Measurements from ENCODE around the gene CAPN9. TPM values are rescaled to one million over a fixed set of nuclear protein-coding genes. Genes with fewer than 3 reads are reported as not detected.
"Not testable (repeated sequence)": the region's sequence is repeated elsewhere in the genome, so short reads cannot be mapped to it uniquely, and the experiment has no call there.

Gene CAPN9, protein sequence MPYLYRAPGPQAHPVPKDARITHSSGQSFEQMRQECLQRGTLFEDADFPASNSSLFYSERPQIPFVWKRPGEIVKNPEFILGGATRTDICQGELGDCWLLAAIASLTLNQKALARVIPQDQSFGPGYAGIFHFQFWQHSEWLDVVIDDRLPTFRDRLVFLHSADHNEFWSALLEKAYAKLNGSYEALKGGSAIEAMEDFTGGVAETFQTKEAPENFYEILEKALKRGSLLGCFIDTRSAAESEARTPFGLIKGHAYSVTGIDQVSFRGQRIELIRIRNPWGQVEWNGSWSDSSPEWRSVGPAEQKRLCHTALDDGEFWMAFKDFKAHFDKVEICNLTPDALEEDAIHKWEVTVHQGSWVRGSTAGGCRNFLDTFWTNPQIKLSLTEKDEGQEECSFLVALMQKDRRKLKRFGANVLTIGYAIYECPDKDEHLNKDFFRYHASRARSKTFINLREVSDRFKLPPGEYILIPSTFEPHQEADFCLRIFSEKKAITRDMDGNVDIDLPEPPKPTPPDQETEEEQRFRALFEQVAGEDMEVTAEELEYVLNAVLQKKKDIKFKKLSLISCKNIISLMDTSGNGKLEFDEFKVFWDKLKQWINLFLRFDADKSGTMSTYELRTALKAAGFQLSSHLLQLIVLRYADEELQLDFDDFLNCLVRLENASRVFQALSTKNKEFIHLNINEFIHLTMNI
- total RNA-seq, result not detected in 2 replicates

DNA sequence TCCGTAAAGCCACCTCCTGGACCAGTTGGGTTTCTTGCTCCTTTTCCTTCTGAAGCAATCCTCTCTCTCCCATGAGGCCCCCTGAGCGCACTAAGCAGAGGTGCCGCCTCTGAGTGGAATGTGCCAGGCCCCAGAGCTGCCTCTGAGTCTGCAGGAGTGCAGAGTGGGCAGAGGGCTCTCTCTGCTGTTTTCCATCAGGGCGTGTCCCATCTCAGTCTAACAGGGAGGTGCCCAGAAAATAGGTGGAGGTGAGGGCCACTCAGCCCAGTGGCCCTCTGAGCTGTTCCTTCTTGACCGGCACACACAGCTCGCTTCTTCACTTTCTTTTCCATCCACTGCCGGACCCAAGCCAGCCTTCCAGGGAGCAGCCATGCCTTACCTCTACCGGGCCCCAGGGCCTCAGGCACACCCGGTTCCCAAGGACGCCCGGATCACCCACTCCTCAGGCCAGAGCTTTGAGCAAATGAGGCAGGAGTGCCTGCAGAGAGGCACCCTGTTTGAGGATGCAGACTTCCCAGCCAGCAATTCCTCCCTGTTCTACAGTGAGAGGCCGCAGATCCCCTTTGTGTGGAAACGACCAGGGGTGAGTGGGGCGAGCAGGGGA is at the start of gene CAPN9:
Gene CAPN9 (plus strand): TSS at position 262 of the 604 bp plus-strand sequence. CDS start 109 bp downstream, at position 371.
- intact Hi-C loops (cut with micrococcal nuclease), result no loop called here

DNA sequence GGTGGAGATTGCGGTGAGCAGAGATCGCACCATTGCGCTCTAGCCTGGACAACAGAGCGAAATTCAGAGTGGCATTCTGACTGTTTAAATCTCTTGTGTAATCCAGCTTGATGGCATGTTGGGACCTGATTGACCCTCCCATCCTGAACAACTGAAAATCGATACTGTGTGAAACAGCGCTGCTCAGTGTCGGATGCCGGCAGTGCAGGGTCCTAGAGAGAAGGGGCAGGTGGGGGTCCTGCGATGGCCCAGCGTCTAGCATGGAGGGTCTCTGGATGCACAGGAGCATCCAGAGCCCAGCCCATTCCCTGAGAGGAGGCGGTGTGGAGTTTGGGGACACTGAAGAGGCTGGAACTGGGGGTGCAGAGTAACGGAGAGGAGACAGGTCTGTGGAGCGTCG is 49.1 kb upstream of the CAPN9 start:
- intact Hi-C loops (cut with micrococcal nuclease), result no loop called here

DNA sequence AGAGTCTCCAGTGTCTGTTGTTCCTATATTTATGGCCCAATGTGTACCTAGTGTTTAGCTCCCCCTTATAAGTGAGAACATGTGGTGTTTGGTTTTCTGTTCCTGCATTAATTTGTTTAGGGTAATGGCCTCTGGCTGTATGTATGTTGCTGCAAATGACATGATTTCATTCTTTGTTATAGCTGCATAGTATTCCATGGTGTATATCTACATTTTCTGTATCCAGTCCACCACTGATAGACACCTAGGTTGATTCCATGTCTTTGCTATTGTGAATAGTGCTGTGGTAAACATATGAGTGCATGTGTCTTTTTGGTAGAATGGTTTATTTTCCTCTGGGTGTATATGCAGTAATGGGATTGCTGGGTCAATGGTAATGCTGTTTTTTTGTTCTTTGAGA is 48.2 kb upstream of the CAPN9 start:
- intact Hi-C loops (cut with micrococcal nuclease), result not testable (repeated sequence)

DNA sequence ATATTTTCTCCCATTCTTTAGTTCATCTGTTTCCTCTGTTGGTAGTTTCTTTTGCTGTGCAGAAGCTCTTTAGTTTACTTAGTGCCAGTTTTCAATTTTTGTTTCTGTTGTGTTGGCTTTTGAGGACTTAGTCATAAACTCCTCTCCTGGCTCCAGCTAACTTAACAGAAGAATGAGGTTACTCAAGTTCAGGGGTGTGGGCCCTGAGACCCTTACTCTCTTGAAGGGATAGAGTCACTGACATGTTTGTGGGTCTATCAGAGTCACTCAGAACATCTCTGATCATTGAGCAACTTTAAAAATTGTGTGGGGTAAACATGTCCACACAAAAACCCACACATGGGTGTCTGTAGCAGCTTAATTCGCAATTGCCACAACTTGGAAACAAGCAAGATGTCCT is 47.5 kb upstream of the CAPN9 start:
- intact Hi-C loops (cut with micrococcal nuclease), result no loop called here

DNA sequence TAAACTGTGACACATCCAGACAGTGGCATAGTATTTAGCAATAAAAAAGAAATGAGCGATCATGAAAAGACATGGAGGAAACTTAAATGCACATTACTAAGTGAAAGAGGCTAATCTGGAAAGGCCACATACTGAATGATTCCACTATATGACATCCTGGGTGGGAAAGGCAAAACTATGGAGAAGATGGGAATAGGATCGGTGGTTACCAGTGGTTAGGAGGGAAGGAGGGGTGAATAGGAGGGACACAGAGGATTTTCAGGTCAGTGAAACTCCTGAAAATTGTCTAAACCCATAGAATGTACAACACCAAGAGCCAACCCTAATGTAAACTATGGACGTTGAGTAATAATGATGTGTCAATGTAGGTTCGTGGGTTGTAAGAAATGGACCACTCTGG is 47.1 kb upstream of the CAPN9 start:
- intact Hi-C loops (cut with micrococcal nuclease), result no loop called here

DNA sequence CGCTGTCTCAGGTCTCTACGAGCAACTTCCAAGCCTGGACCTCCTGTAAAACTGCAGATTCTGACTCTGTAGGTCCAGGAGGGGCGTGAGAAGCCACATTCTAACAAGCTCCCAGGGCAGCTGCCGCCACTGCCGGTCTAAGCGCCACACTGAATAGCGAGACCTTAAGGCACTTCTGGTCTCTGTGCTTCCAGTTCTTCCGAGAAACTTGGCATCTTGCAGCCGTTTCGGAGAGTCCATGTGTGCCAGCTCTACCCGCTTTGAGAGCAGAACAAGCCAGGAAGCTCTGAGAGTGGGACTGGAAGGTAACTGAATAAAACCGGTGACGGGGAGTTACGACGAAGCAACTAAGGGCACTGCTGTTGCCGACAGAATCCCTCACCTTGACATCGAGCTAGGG is 45.8 kb upstream of the CAPN9 start:
- intact Hi-C loops (cut with micrococcal nuclease), result no loop called here

DNA sequence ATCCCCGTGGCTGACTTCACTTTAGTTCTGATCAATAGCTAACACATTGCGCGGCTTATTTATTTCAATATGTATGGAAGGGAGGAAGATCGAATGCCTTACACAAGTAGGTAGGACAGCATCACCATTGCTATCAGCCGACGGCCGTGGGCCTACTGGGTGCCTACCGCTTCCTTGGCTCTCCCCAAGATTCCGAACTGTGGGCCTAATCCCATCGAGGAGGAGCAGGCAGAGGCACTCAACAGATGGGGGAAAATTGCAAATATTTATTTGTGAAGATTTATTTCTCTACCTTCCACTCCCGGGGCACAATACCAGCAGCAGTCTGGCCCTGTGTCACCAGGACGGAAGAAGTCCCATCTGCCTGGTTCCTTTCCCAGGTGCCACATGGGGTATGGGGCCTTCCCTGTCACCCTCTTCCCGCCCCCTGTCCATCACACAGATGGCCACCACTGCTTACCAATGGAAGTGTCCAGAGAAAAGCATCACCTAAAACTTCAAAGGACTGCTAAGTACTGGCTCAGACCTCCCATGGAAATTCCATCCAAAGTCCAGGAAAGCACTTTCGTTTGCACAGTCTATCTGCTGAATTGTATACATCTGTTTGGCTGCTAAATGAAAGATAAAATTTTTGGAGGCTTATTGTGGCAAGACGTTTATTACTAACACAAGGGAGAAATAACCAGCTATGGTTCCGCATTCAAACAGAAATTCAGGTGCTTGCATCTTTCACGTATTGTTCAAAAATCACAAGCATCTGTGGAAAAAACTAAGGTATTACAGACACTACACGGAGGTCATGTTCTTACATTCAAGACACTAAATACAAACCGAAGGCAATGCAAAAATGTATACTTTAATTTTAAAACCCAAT is 45.1 kb upstream of the CAPN9 start:
- intact Hi-C loops (cut with micrococcal nuclease), result no loop called here

DNA sequence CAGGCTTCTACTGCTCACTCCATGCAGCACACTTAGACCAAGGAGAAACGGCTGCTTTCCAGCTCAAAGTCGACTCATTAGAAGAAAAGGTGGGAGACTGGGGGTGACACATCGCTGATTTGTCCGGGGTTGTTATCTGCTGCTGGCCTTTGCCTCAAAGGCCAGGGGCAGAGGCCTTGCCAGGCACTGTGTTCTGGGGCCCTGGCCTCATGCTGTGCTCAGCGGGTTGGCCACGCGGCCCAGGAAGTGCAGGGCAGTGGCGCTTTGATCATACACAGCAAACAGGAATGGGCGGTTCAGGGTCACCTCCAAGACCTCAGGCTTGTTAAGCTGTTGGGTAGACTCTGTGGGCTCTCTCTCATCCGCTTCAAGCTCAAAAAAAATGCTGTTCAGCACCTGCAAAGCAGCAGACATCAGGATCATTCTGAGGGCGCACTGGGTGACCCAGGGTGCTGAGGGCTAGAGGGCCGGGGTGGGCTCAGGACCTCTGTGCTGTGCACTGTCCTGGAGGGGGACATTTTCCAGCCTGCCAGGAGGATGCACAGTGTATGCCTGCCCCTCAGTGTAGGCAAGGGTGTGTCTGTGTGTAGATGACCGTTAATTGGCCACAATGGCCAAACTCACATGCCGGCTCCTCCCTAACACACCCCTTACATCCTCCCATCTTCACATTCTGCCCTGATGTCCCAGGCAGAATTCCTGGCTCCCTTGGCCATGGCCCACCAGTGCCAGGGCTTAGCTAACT is 44.1 kb upstream of the CAPN9 start:
- intact Hi-C loops (cut with micrococcal nuclease), result no loop called here

DNA sequence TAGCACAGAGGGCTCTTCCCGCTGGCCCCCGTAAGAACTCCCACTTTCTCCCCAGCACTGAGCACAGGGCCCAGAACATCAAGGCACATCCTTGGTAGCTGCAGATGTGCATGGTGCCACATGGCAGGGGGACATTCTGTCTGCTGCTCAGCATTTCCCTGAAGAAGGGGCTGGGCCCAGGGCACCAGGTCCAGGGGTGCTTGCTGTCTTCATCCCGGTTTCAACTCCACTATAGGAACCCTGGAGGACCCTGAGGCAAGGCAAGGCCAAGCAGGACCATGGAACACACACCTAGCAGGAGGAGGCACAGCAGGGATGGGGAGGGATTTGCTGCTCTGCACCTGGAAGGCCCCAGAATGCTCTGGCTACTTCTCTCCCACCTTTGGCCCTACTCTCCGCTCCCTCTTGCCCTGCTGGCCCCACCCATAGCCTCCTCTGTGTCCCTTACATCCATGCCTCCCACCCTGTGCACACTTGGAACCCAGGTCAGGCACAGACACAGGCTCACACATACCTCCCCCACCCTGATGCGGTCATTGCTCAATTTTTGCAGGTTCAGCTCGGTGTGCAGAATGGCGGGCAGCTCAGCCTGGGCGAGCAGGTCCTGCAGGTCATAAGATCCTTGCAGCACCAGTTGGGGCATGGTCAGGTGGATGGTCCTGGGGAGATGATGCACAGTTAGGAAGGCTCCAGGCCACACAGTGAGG is 43.4 kb upstream of the CAPN9 start:
- intact Hi-C loops (cut with micrococcal nuclease), result no loop called here

DNA sequence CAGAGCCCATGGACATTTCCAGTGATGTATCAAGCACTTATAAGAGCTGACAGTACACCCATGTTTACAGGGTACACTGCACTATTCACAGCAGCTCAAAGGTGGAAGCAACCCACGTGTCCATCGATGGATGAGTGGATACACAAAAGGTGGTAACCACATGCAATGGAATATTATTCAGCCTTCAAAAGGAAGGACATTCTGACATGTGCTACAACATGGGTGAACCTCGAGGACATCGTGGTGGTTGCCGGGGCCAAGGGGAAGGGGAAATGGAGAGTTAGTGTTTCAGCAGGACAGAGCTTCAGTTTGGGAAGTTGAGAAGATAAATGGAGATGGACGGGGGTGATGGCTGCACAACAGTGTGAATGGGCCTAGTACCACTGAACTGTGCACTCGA is 42.4 kb upstream of the CAPN9 start:
- intact Hi-C loops (cut with micrococcal nuclease), result no loop called here

DNA sequence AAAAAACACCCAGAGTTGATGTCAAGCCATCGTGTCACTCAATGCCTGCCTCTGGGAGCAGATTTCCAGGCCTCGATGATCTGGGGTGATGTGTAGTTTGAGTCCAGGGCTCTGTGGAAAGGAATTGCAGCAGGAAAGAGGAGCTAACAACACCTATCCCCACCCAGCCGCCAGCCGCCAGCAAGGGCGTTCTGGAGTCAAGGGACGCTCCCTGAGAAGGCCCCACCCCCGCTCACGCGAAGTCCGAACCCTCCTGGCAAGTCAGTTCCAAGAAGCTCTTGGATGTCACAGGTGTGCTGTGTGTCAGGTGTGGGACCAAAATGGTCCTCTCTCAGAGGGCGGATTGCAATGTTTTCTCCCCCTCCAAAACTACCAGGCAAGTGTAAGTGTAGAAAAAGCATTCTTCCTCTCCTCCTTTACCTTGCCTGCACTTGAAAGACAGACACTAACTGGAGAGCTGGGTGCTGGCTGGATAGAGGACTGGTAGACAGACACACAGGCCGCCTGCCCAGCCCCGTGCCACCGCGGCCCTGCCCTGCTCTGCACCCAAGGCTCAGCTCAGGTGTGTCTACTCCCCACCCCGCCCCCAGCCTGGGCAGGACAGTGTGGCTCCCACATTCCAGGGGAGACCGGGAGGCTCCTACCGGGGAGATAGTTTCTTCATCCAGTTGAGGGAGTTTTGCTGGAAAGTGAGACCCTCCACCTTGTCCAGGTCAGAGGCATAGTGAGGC is 41.7 kb upstream of the CAPN9 start:
- intact Hi-C loops (cut with micrococcal nuclease), result no loop called here

DNA sequence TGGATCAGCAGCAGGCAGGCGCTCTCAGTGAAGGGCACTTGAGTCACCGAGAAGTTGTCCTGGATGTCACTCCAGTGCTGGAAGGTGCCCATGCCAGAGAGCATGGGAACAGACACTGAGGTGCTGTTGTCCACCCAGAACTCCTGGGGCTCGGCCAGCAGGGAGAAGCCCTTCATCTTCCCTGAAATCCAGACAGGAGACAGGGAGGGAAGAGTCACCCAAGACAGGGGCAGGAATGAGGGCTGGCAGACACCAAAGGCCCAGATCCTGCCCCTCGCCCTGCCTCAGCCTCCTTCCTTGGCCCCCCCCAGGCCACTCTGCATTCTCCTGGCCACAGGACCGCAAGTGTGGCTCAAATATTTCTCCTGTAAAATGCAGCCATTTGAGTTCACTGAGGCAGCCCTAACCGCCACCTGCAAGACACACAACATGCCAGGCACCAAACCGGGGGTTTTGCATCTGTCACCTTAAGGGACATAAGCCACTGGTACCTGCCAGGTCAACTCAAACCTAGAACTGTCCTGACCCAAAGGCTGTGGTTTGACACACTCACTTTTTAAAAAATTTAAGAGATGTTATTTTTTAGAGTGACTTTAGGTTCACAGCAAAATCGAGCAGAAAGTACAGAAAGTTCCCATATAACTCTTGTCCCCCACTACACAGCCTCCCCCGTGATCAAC is 41.0 kb upstream of the CAPN9 start:
- intact Hi-C loops (cut with micrococcal nuclease), result no loop called here

DNA sequence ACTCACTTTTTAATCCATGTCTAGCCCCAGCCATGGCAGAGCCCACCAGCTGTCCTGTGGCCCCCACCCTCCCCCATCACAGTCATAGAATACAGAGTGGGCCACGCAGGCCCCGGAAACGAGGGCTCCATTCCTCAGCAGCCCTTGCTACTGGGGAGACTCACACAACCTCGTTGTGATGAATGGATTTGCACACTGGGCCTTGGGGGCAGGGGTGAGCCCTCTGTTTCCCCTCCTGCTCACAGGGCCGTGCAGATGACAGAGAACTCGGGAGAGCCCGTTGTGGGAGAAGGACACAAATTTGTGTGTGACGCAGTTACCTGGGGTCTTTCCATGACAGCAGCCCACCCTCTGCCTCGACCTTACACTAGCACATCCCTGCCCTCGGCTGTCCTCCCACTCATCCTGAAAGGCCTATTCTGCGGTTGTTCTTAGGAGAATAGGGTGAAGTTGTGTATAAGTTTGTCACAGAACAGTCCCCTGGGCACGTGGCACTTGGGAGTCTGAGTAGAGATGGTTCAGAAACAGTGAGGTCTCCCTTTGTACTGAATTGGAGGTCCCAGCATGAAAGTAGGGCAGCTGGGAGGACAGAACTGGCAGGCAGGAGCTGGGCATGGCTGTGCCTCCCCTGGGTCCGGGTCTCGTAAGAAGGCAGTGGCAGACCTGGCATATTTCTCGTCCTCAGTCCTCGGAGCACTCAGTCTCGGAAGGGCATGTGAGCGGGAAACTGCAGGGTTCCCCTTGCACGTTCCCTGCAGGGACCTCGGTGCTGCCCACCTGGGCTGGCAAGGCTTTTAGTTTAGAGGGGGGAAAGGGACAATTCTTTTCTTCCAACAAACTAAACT is 40.1 kb upstream of the CAPN9 start:
- intact Hi-C loops (cut with micrococcal nuclease), result no loop called here

DNA sequence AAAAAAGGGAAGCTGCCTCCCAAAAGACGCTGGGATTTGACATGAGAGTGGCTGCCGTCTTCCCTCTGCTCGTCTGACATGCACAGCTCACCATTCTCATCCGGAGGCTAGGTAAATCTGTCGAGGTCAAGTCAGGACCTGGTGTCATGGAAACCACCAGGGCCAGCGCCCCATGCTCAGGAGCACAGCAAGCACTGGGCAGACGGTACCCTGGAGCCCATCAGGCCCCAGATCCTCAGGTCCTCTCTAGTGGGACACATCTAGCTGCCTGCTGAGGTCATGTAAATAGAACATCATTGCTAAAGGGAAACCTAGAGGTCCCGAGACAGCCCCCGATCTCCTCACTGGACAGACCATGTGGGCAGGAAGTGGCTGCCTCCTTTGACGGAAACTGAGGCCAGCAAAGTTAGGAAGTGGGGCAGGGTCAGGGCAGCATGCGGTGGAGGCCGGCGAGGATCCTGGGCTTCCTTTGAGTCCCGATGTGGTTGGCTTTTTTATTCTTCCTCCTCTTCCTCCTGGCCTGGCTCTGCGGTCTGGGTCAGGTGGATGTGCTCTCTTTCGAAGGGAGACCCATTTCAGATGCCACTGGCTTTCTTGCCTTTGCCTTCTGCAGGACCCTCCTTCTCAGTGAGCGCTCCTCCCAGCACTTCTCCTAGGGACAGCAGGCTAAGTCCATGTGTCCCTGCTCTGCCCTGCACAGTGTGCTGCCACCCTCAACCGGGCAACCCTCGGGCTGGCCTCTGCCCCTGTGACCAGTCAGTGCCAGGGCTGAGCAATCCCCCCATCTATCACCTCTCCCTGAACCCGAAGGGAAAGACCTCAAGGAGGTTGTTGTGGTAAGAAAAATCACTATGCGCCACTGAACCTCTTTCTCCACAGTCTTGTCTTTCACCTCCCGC is 39.2 kb upstream of the CAPN9 start:
- intact Hi-C loops (cut with micrococcal nuclease), result no loop called here

DNA sequence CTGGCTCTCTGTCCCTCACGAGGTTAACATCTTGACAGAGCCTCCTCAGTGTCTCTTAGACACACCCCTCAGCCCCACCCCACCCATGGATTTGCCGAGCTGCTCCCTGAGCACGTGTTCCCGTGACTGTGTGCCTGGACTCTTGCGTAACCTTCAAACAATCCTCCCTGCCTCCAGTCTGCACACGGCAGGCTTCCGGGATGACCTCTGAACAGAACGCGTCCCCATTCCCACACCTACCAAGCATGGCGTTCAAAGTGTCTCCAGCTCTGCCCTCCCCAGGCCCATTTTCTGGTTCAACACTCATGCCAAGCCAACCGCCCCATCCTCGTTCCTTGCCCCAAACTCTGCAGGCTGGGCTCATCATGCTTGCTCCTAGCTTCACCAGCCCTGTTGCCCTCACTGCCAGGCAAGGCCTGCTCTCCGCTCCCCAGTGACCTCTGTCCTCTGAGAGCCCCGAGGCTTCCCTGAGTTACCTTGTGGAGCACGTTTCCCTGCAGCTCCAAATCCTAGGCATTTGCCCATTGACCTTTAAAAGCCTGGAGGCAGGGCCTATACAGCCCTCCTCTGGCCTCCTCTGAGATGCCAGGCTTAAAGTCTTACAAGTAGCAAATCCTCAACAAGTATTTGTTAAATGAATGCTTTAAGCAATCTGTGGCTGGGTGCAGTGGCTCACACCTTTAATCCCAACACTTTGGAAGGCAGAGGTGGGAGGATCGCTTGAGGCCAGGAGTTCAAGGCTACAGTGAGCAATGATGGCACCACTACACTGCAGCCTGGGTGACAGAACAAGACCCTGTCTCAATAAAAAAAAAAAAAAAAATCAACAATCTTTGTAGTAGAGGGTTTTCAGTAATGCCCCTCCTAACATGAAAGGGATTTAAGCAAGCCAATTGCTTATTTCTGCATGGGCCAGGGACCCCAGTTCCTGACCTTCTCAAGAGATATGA is 38.3 kb upstream of the CAPN9 start:
- intact Hi-C loops (cut with micrococcal nuclease), result no loop called here
